OCI-LY3 (cell line): ENCODE data around the gene FERMT3.

ENCODE experiments used
- CTCF ChIP-seq: fragments of 200-600, 300-600 bp; sonication (generic); IDR thresholded peaks from 2 replicates; pipeline ENCODE4 v1.5.1; 2014; ENCODE audit warnings: antibody characterized with exemption, low read length, low read depth
- EZH2phosphoT487 ChIP-seq: fragments of 200-600 bp; shearing (Covaris generic); IDR thresholded peaks from 2 replicates; pipeline ENCODE4 v1.6.1; 2018; ENCODE audit warnings: antibody characterized with exemption, mixed run types, low read depth

- TF ChIP-seq CTCF (no peak), EZH2phosphoT487 (no peak)
Observed at GRCh38 chr11:64249563-64250414, 43.3 kb downstream of the FERMT3 start.
